Measurements from ENCODE around the gene COL4A2.

COL4A2 gene

DNA sequence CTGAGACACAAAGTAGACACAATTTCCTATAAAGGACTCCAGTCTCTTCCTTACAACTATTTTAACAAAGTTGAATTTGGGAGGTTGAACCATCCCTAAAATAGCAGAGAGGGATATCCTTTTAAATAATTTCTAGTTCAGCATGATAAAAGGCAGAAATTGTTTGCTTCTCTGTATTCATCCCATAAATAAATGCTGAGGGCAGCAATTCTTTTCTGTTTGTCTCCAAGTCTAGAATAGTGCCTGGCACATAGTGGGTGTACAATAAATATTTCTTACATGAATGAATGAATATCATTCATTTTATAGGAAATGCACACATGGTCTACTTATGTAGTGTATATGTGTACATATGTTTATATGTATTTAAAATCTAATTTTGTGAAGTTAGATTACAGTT lies 12.5 kb upstream of the COL4A2 start:
- TF ChIP-seq TAF1 (IDR thresholded peaks at IDR 0.05; ENCODE audit: borderline replicate concordance, low read depth, low read length) (no peak), POLR2AphosphoS5 (IDR thresholded peaks at IDR 0.05; ENCODE audit: low read depth, low read length) (no peak), POLR2A (IDR thresholded peaks at IDR 0.05; ENCODE audit: low read depth, low read length) (no peak)
- FAIRE-seq = no peak
- DNase-seq (ENCODE audit: insufficient read length) = no peak

DNA sequence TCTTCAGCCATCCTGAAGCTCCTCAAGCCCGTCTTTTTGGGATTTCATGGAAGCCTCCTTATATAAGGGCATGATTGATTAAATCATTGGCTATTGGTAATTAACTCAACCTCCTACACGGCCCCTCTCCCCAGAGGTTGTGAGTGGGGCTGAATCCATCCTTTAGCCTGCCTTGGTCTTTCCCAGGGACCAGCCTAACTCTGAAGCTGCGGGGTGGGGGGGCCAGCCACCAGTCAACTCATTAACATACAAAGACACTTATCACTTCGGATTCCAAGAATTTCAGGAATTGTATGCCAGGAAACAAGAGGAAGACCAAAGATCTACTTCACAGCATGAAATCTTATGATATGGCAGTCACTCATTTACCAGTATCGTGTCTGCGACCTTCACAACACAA lies 10.1 kb upstream of the COL4A2 start:
- TF ChIP-seq POLR2A (IDR thresholded peaks at IDR 0.05; ENCODE audit: low read depth, low read length) (no peak), TAF1 (IDR thresholded peaks at IDR 0.05; ENCODE audit: borderline replicate concordance, low read depth, low read length) (no peak), POLR2AphosphoS5 (IDR thresholded peaks at IDR 0.05; ENCODE audit: low read depth, low read length) (no peak)
- no peak for FAIRE-seq
- DNase-seq (ENCODE audit: insufficient read length) = no peak

- TF ChIP-seq POLR2AphosphoS5 (IDR thresholded peaks at IDR 0.05; ENCODE audit: low read depth, low read length) (no peak), POLR2A (IDR thresholded peaks at IDR 0.05; ENCODE audit: low read depth, low read length) (no peak), TAF1 (IDR thresholded peaks at IDR 0.05; ENCODE audit: borderline replicate concordance, low read depth, low read length) (no peak)
- FAIRE-seq = no peak
- no peak for DNase-seq (ENCODE audit: insufficient read length)
Observed at GRCh38 chr13:110297766-110298504, 9.1 kb upstream of the COL4A2 start.

DNA sequence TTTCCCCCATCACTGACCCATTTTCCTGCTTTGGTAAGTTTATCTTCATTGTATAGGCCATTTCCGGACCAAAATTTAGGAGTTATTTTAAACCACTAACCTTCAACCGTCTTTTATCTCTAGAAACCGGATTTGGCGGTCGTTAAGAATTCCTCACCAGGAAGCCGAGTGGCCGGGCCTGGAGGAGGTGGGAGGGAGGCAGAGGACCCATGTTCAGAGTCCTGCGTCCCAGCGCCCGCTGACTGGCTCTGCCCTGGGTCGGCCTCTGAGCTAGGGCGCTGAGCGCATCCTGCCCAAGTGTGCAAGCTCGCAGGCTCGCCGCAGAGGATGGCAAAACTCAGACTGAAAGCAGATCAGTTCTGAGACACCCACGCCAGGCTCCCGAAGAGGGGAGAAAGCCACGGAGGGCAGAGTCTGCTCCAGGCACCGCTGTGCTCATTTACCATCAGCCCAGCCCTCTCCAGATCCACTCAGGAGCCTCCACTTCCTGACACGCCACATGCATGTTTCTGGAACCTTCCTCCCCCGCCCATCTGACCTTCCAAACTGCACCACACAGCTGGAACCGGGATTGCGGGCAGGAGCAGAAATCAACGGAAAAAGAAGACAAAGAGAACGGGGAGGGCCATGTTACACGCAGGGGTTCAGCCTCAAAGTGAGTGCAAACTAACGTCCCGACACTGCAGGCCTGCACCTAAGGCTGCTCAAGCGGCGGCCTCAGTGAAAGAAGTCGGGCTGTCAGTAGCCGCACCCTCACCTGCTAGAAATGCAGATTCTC lies 8.4 kb upstream of the COL4A2 start:
- no peak for TF ChIP-seq POLR2AphosphoS5 (IDR thresholded peaks at IDR 0.05; ENCODE audit: low read depth, low read length)
- no peak for DNase-seq (ENCODE audit: insufficient read length)
- no peak for FAIRE-seq

GRCh38 chr13:110299283-110299840 lies 7.7 kb upstream of the COL4A2 start:
- TF ChIP-seq POLR2A (IDR thresholded peaks at IDR 0.05; ENCODE audit: low read depth, low read length) (no peak), TAF1 (IDR thresholded peaks at IDR 0.05; ENCODE audit: borderline replicate concordance, low read depth, low read length) (no peak), POLR2AphosphoS5 (IDR thresholded peaks at IDR 0.05; ENCODE audit: low read depth, low read length) (no peak)
- DNase-seq (ENCODE audit: insufficient read length) (no peak), FAIRE-seq (no peak)

- DNase-seq (ENCODE audit: insufficient read length) (no peak), FAIRE-seq (no peak)
- TF ChIP-seq TAF1 (IDR thresholded peaks at IDR 0.05; ENCODE audit: borderline replicate concordance, low read depth, low read length) (no peak), POLR2A (IDR thresholded peaks at IDR 0.05; ENCODE audit: low read depth, low read length) (no peak), POLR2AphosphoS5 (IDR thresholded peaks at IDR 0.05; ENCODE audit: low read depth, low read length) (no peak)
Observed at GRCh38 chr13:110300090-110300815, 6.8 kb upstream of the COL4A2 start.

DNA sequence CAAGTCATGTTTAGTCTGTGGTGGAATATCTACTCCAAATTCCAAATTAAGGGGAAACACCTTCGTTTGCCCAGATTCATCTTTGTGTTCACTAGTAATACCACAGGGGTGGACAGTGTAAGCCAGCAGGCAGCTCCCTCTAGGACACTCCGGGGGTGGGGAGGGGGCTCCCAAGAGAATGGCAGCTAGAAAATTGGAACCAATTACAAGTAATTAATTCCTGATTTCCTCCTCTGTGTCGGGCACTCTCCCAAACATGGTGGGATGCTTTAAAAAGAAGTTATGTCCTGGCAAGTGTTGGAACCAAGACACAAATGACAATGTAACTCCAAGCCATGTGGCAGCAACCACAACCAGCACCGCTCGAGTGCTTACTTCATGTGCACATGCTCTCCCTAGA lies 6.0 kb upstream of the COL4A2 start:
- no peak for TF ChIP-seq POLR2AphosphoS5 (IDR thresholded peaks at IDR 0.05; ENCODE audit: low read depth, low read length)
- no peak for TF ChIP-seq TAF1 (IDR thresholded peaks at IDR 0.05; ENCODE audit: borderline replicate concordance, low read depth, low read length)
- TF ChIP-seq POLR2A (IDR thresholded peaks at IDR 0.05; ENCODE audit: low read depth, low read length) = no peak
- DNase-seq (ENCODE audit: insufficient read length) (no peak), FAIRE-seq (no peak)

DNA sequence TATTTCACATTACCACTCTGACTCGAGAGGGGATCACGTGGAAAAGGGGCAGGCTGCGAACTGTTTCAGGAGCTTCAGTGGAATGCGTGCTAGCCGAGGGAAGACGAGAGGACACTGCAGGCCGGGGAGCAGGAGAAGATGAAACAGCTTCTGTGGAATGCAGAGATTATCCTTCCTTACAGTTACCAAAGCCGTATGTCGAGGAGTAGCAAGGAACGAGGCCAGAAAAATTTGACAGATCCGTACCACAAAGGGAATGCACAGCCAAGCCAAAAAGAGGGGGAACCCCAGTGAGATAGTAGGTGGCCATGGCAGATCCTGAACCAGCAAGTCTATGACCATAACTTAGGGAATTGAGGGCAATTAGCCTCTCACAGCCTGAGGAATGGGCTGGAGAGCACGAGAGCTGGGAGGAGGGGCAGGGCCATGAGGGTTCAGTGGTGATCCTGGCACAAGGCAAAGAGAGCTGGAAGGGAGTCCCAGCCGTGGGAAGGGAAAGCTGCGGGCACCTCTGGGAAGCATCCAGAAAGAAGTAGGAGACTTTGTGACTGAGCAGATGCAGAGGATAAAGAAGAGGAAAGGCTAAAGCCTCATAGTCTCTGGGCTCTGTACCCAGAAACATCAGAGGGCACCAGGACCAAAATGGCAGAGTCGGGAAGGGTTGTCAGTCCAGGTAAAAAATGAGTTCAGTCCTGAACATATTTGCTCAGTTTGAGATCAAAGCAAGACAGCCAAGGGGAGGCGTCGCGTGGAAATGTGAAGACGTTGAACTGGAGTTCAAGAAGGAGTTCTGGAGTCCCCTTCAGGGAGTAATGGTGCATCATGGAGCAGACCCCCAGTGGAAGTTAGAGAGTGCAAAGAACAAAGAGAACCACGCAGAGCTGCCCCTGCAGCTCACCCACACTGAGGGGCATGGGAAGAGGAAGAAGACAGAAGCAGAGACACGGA lies 5.2 kb upstream of the COL4A2 start:
- DNase-seq (ENCODE audit: insufficient read length) (no peak), FAIRE-seq (no peak)
- no peak for TF ChIP-seq POLR2AphosphoS5 (IDR thresholded peaks at IDR 0.05; ENCODE audit: low read depth, low read length)

GRCh38 chr13:110302997-110303396 lies 4.1 kb upstream of the COL4A2 start:
- FAIRE-seq = no peak
- no peak for DNase-seq (ENCODE audit: insufficient read length)
- TF ChIP-seq POLR2AphosphoS5 (IDR thresholded peaks at IDR 0.05; ENCODE audit: low read depth, low read length) (no peak), TAF1 (IDR thresholded peaks at IDR 0.05; ENCODE audit: borderline replicate concordance, low read depth, low read length) (no peak), POLR2A (IDR thresholded peaks at IDR 0.05; ENCODE audit: low read depth, low read length) (no peak)

- no peak for FAIRE-seq
- no peak for DNase-seq (ENCODE audit: insufficient read length)
- TF ChIP-seq TAF1 (IDR thresholded peaks at IDR 0.05; ENCODE audit: borderline replicate concordance, low read depth, low read length) = no peak
- TF ChIP-seq POLR2A (IDR thresholded peaks at IDR 0.05; ENCODE audit: low read depth, low read length) = no peak
- no peak for TF ChIP-seq POLR2AphosphoS5 (IDR thresholded peaks at IDR 0.05; ENCODE audit: low read depth, low read length)
Observed at GRCh38 chr13:110303644-110304043, 3.4 kb upstream of the COL4A2 start.

GRCh38 chr13:110304256-110304655 lies 2.8 kb upstream of the COL4A2 start:
- FAIRE-seq (no peak), DNase-seq (ENCODE audit: insufficient read length) (no peak)
- TF ChIP-seq POLR2AphosphoS5 (IDR thresholded peaks at IDR 0.05; ENCODE audit: low read depth, low read length) (no peak), POLR2A (IDR thresholded peaks at IDR 0.05; ENCODE audit: low read depth, low read length) (no peak), TAF1 (IDR thresholded peaks at IDR 0.05; ENCODE audit: borderline replicate concordance, low read depth, low read length) (no peak)
